Measurements from ENCODE around the gene SMYD1. TPM values are rescaled to one million over a fixed set of nuclear protein-coding genes. Genes with fewer than 3 reads are reported as not detected.
A peak's percentile ranks its signal among the peaks of the same experiment; 100 is the strongest.
"Not testable (repeated sequence)": the region's sequence is repeated elsewhere in the genome, so short reads cannot be mapped to it uniquely, and the experiment has no call there.

The SMYD1 gene
- total RNA-seq, 2 experiments from 2014 or later: not detected

- H3K27me3 Mint-ChIP-seq: no peaks in the 10 kb centered on the region
- peak; percentile 91 for ATAC-seq
- CTCF ChIA-PET: interaction anchor here (0.6 to 2.2 kb wide), 4 partner anchors 11 to 413 kb away, joined by 3 to 11 read pairs (median 4); no protein-coding TSS in a partner anchor
- peaks cover 3% of the 10 kb centered on the region for H3K9me3 Mint-ChIP-seq (ENCODE audit: low read depth)
- intact Hi-C loops (cut with DNase I, micrococcal nuclease): no loop called here
- peak overlapping the region; percentile 53 for H3K27ac Mint-ChIP-seq
- peaks cover 38% of the 10 kb centered on the region for H3K4me1 Mint-ChIP-seq
- H3K4me3 Mint-ChIP-seq: no peak overlapping the region
- POLR2A ChIA-PET: interaction anchor here (1.3 kb wide), 1 partner anchor 22 kb away, joined by 11 read pairs; the partner anchor contains the start of gene RNU2-63P
- H3K36me3 Mint-ChIP-seq (ENCODE audit: low read depth): peaks cover 24% of the 10 kb centered on the region
- no peak for DNase-seq
These were observed 29.1 kb upstream of the SMYD1 start for GRCh38 chr2:88038263-88039105.

GRCh38 chr2:88042476-88042875 is 25.1 kb upstream of the SMYD1 start:
- H3K36me3 Mint-ChIP-seq (ENCODE audit: low read depth): peaks cover 15% of the 10 kb centered on the region
- ChIA-PET CTCF (no interaction called here), POLR2A (no interaction called here)
- no peak overlapping the region for H3K4me3 Mint-ChIP-seq
- no peaks in the 10 kb centered on the region for H3K27me3 Mint-ChIP-seq
- intact Hi-C loops (cut with DNase I, micrococcal nuclease): no loop called here
- no peaks in the 10 kb centered on the region for H3K9me3 Mint-ChIP-seq (ENCODE audit: low read depth)
- H3K27ac Mint-ChIP-seq: no peak overlapping the region
- no peak for ATAC-seq
- no peak for DNase-seq
- H3K4me1 Mint-ChIP-seq: peaks cover 43% of the 10 kb centered on the region

- H3K27ac Mint-ChIP-seq; POLR2A ChIA-PET; H3K4me3 Mint-ChIP-seq; H3K27me3 Mint-ChIP-seq; intact Hi-C loops (cut with DNase I, micrococcal nuclease); ATAC-seq; H3K9me3 Mint-ChIP-seq (ENCODE audit: low read depth); DNase-seq: not testable (repeated sequence)
- CTCF ChIA-PET: interaction anchor here (2.5 kb wide), 1 partner anchor 14 kb away, joined by 12 read pairs; no protein-coding TSS in a partner anchor
- H3K36me3 Mint-ChIP-seq (ENCODE audit: low read depth): peaks cover 19% of the 10 kb centered on the region
- H3K4me1 Mint-ChIP-seq: peaks cover 44% of the 10 kb centered on the region
These were observed 22.1 kb upstream of the SMYD1 start for GRCh38 chr2:88045561-88045960.

GRCh38 chr2:88048541-88048940 is 19.1 kb upstream of the SMYD1 start:
- DNase-seq (no peak), ATAC-seq (no peak)
- no peak overlapping the region for H3K27ac Mint-ChIP-seq
- H3K9me3 Mint-ChIP-seq (ENCODE audit: low read depth): no peaks in the 10 kb centered on the region
- ChIA-PET CTCF (interaction anchor here (3.2 kb wide), 1 partner anchor 12 kb away, joined by 19 read pairs; no protein-coding TSS in a partner anchor), POLR2A (interaction anchor here (0.7 kb wide), 1 partner anchor 14 kb away, joined by 7 read pairs; no protein-coding TSS in a partner anchor)
- H3K4me1 Mint-ChIP-seq: peaks cover 52% of the 10 kb centered on the region
- intact Hi-C loops (cut with DNase I, micrococcal nuclease): no loop called here
- H3K36me3 Mint-ChIP-seq (ENCODE audit: low read depth): peaks cover 35% of the 10 kb centered on the region
- H3K27me3 Mint-ChIP-seq: no peaks in the 10 kb centered on the region
- no peak overlapping the region for H3K4me3 Mint-ChIP-seq

GRCh38 chr2:88049622-88050021 is 18.0 kb upstream of the SMYD1 start:
- ChIA-PET CTCF (interaction anchor here (3.2 kb wide), 1 partner anchor 11 kb away, joined by 19 read pairs; no protein-coding TSS in a partner anchor), POLR2A (no interaction called here)
- no peak for ATAC-seq
- DNase-seq: no peak
- Mint-ChIP-seq H3K9me3 (ENCODE audit: low read depth) (no peaks in the 10 kb centered on the region), H3K27ac (no peak overlapping the region), H3K4me3 (no peak overlapping the region), H3K4me1 (peaks cover 63% of the 10 kb centered on the region), H3K36me3 (ENCODE audit: low read depth) (peaks cover 42% of the 10 kb centered on the region), H3K27me3 (no peaks in the 10 kb centered on the region)
- intact Hi-C loops (cut with DNase I, micrococcal nuclease): loop anchor here in 1 of 2 experiments (10.0 kb wide), 1 partner anchor 405 kb away; the partner anchor contains the start of gene FOXI3

GRCh38 chr2:88051792-88052191 is 15.8 kb upstream of the SMYD1 start:
- intact Hi-C loops (cut with DNase I, micrococcal nuclease): loop anchor here in 1 of 2 experiments (10.0 kb wide), 1 partner anchor 403 kb away; the partner anchor contains the start of gene FOXI3
- Mint-ChIP-seq H3K9me3 (ENCODE audit: low read depth) (no peaks in the 10 kb centered on the region), H3K27ac (no peak overlapping the region), H3K36me3 (ENCODE audit: low read depth) (peaks cover 42% of the 10 kb centered on the region), H3K4me3 (no peak overlapping the region), H3K27me3 (no peaks in the 10 kb centered on the region), H3K4me1 (peaks cover 64% of the 10 kb centered on the region)
- DNase-seq (no peak), ATAC-seq (no peak)
- POLR2A ChIA-PET: no interaction called here
- CTCF ChIA-PET: interaction anchor here (0.5 kb wide), 1 partner anchor 37 kb away, joined by 3 read pairs; no protein-coding TSS in a partner anchor

- Mint-ChIP-seq H3K36me3 (ENCODE audit: low read depth) (peaks cover 42% of the 10 kb centered on the region), H3K9me3 (ENCODE audit: low read depth) (no peaks in the 10 kb centered on the region), H3K27ac (peak overlapping the region; percentile 98), H3K4me3 (peak overlapping the region; percentile 92), H3K4me1 (peaks cover 72% of the 10 kb centered on the region), H3K27me3 (no peaks in the 10 kb centered on the region)
- no peak for ATAC-seq
- DNase-seq: no peak
- CTCF ChIA-PET: interaction anchor here (0.6 to 1.7 kb wide), 3 partner anchors 14 to 42 kb away, joined by 3 to 4 read pairs (median 4); partner anchors contain the start of gene SMYD1
- intact Hi-C loops (cut with DNase I, micrococcal nuclease): loop anchor here (1.0 to 10.0 kb wide), 2 partner anchors 13 to 402 kb away; partner anchors contain the start of gene FOXI3 (in 1 of the 2)
- POLR2A ChIA-PET: interaction anchor here (0.6 kb wide), 1 partner anchor 30 kb away, joined by 3 read pairs; no protein-coding TSS in a partner anchor
These were observed 14.3 kb upstream of the SMYD1 start for GRCh38 chr2:88053296-88053695.

- DNase-seq (no peak), ATAC-seq (no peak)
- ChIA-PET CTCF (interaction anchor here (0.6 to 1.7 kb wide), 3 partner anchors 18 to 52 kb away, joined by 3 to 4 read pairs (median 3); no protein-coding TSS in a partner anchor), POLR2A (interaction anchor here (1.3 kb wide), 1 partner anchor 38 kb away, joined by 21 read pairs; the partner anchor contains the start of gene RNU2-63P)
- Mint-ChIP-seq H3K27ac (peak overlapping the region; percentile 98), H3K4me3 (peak overlapping the region; percentile 92), H3K4me1 (peaks cover 68% of the 10 kb centered on the region), H3K9me3 (ENCODE audit: low read depth) (no peaks in the 10 kb centered on the region), H3K27me3 (no peaks in the 10 kb centered on the region), H3K36me3 (ENCODE audit: low read depth) (peaks cover 40% of the 10 kb centered on the region)
- intact Hi-C loops (cut with DNase I, micrococcal nuclease): loop anchor here (1.0 to 10.0 kb wide), 5 partner anchors 13 to 401 kb away; partner anchors contain the start of genes RNU2-63P (in 2 of the 2) and FOXI3 (in 1 of the 2)
These were observed 13.5 kb upstream of the SMYD1 start for GRCh38 chr2:88053934-88054781.

GRCh38 chr2:88054782-88055370 is 12.7 kb upstream of the SMYD1 start:
- H3K27ac Mint-ChIP-seq: peak overlapping the region; percentile 98
- POLR2A ChIA-PET: interaction anchor here (1.3 kb wide), 1 partner anchor 39 kb away, joined by 21 read pairs; the partner anchor contains the start of gene RNU2-63P
- H3K4me1 Mint-ChIP-seq: peaks cover 63% of the 10 kb centered on the region
- CTCF ChIA-PET: interaction anchor here (0.6 to 1.7 kb wide), 5 partner anchors 18 to 125 kb away, joined by 3 to 4 read pairs (median 3); partner anchors contain the start of gene RNU2-63P
- ATAC-seq (no peak), DNase-seq (peak; percentile 16)
- H3K4me3 Mint-ChIP-seq: peak overlapping the region; percentile 92
- H3K36me3 Mint-ChIP-seq (ENCODE audit: low read depth): peaks cover 37% of the 10 kb centered on the region
- H3K27me3 Mint-ChIP-seq: no peaks in the 10 kb centered on the region
- intact Hi-C loops (cut with DNase I, micrococcal nuclease): loop anchor here (1.0 to 10.0 kb wide), 7 partner anchors 14 to 637 kb away; partner anchors contain the start of genes FOXI3 (in 2 of the 2), RNU2-63P (in 2 of the 2), RPIA (in 2 of the 2) and EIF2AK3 (in 1 of the 2)
- no peaks in the 10 kb centered on the region for H3K9me3 Mint-ChIP-seq (ENCODE audit: low read depth)
